GM19025 (cell line): ENCODE data around the gene GPR52.
"Not testable (repeated sequence)": the region's sequence is repeated elsewhere in the genome, so short reads cannot be mapped to it uniquely, and the experiment has no call there.

ENCODE experiments used
- ATAC-seq: cut with Tn5 transposase; IDR thresholded peaks from one replicate; pipeline ENCODE4 v1.9.1; 2021; ENCODE audit warnings: mild to moderate bottlenecking, low read depth, moderate library complexity; ENCODE audit not compliant: unreplicated experiment

The GPR52 gene, protein sequence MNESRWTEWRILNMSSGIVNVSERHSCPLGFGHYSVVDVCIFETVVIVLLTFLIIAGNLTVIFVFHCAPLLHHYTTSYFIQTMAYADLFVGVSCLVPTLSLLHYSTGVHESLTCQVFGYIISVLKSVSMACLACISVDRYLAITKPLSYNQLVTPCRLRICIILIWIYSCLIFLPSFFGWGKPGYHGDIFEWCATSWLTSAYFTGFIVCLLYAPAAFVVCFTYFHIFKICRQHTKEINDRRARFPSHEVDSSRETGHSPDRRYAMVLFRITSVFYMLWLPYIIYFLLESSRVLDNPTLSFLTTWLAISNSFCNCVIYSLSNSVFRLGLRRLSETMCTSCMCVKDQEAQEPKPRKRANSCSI

DNA sequence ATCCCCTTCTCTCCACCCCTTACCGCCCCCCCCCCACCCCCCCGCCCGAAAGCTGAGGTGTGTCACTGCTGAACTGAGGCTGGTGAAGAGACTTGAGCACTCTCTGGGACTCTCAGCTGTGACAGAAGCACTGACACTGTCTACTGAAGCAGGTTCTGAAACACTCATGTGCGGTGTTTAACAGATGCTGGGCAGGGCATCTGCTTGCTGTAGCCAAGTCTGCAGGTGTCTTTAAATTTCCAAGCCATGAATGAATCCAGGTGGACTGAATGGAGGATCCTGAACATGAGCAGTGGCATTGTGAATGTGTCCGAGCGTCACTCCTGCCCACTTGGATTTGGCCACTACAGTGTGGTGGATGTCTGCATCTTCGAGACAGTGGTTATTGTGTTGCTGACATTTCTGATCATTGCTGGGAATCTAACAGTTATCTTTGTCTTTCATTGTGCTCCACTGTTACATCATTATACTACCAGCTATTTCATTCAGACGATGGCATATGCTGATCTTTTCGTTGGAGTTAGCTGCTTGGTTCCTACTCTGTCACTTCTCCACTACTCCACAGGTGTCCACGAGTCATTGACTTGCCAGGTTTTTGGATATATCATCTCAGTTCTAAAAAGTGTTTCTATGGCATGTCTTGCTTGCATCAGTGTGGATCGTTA is at the start of gene GPR52:
GPR52 (plus strand) TSS at position 99 of the 665 bp plus-strand sequence; CDS start at position 247, 148 bp downstream.
- ATAC-seq, result no peak

GRCh38 chr1:174398246-174398645 is 49.5 kb upstream of the GPR52 start:
- peak; percentile 63 for ATAC-seq

DNA sequence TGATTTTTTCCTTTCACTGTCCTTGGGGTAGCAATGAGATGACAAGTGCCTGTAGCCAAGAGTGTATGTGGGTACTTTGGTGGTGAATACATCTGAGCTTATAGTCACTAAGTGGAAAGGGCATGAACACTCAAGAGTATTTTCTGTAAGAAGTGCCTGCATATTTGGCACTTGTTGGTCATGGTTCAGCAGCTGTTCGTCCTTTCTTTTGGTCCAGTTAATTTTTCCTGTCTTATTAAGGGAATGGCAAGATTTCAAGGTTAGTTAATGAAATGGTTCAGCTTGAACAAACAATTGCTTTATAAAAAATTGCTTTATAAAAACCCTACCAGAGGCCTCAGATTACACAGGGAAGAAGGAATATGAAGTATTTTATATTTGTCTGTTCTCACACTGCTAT is 48.6 kb upstream of the GPR52 start:
- no peak for ATAC-seq

DNA sequence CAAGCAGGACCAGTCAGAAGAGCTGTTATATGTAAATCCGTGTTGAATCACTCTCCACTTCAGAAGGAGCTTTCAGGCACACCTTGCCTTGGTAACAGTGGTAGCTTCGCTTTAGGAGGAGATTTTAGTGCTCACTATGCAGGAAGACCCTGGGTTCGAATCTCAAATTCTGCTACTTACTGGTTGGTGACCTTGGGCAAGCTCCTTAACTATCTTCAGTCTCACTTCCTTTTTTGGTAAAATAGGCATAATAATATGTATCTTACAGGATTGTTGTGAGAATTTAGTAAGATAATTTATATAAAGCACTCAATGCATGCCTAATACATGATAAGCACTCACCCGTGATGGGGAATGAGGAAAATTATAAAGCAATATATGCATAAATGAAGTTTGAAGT is 46.7 kb upstream of the GPR52 start:
- ATAC-seq, result no peak

GRCh38 chr1:174405219-174405618 is 42.5 kb upstream of the GPR52 start:
- ATAC-seq, result no peak

DNA sequence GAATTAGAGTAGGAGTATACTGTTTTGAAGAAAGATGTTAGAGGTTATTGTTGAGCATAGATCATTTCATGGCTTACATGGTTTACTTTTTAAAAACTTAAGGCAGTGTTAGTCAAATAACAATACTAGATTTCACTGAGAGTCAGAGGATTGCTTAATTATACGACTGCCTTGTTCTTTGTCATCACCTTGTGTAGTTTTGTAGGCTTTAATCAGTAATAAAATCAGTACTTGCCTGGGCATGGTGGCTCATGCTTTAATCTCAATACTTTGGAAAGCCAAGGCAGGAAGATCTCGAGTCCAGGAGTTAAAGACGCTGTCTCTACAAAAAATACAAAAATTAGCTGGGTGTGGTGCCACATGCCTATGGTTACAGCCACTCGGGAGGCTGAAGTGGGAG is 41.3 kb upstream of the GPR52 start:
- ATAC-seq, result no peak

- no peak for ATAC-seq
Observed at GRCh38 chr1:174407665-174408064, 40.1 kb upstream of the GPR52 start.

GRCh38 chr1:174408146-174408545 is 39.6 kb upstream of the GPR52 start:
- no peak for ATAC-seq

DNA sequence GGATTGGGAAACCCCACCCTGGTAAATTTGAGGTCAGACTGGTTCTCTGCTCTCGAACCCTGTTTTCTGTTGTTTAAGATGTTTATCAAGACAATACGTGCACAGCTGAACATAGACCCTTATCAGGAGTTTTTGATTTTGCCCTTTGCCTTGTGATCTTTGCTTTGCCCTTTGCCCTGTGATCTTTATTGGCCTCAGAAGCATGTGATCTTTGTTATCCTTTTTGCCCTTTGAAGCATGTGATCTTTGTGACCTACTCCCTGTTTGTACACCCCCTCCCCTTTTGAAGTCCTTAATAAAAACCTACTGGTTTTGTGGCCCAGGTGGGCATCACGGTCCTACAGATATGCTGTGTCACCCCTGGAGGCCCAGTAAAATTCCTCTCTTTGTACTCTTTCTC is 38.0 kb upstream of the GPR52 start:
- not testable (repeated sequence) for ATAC-seq

GRCh38 chr1:174413632-174414031 is 34.1 kb upstream of the GPR52 start:
- no peak for ATAC-seq

DNA sequence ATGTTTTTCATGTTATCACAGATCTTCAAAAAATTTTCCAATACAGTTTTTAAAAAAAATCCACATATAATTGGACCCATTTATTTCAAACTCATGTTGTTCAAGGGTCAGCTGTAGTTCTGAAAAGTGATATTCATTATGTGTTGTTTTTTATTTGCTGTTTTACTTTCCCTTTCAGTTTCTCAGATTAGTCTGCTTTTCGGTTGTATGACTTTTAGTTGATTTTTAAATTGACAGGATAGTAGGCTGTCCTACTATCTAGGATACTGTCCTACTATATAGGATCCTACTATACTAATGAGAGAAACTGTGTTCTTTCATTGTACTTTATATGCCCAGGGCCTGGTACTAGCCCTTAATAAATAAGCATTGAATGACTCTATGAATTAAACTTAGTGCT is 33.6 kb upstream of the GPR52 start:
- ATAC-seq, result no peak

DNA sequence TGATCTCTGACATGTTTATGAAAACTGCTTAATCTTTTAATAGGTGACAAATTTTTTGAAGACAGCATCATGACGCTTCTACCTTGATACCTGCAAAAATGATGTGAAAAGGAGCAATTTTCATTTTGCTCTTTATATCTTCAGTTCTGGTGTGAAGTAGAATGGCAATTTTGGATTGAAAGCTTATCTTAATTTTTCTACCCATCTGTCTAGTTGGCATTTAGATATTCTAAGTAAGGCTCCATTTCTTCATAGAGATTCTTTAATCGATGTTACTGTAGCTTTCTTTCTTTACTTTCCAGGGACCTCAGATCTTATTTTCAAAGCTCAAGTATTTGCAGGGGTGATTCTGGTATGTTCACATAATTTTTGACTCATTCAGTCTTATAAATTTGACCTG is 32.3 kb upstream of the GPR52 start:
- no peak for ATAC-seq

GRCh38 chr1:174417921-174418320 is 29.8 kb upstream of the GPR52 start:
- no peak for ATAC-seq

GRCh38 chr1:174425121-174425520 is 22.6 kb upstream of the GPR52 start:
- no peak for ATAC-seq

GRCh38 chr1:174426153-174426552 is 21.6 kb upstream of the GPR52 start:
- ATAC-seq, result no peak

DNA sequence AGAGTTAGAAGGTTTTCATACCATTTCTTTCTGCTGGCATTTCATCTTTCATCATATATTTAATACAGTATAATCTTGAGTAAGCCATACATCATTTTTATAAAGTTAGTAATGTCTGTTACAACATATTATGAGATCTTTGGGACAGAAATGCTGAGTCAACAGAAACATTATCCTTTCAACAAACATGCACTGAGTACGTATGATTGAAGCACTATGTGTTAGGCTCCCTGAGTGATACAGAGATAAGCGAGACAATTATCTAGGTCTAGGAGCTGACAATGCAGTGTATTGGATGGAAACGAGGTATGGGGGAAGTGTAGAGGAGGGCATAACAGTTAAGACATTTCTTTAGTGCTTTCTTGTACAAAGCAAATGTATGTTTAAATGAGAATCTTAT is 19.7 kb upstream of the GPR52 start:
- no peak for ATAC-seq

DNA sequence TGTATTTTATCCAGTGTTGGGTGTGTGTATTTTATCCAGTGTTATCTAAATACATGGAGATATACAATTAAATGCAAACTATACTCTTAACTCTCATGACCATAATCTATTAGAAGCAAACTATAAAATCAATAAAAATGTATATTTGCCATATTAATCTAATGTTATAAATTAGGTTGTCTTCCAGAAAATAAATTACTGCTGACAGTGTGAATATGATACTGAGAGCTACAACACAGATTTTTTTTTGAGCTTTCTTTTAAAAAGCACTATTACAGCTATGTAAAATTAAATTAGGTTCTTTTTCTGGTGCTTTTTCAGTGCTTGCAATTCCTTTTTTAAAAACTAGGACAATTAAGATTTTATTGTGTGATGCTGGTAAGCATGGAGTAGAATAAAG is 19.0 kb upstream of the GPR52 start:
- no peak for ATAC-seq

GRCh38 chr1:174433451-174433850 is 14.3 kb upstream of the GPR52 start:
- ATAC-seq, result no peak

GRCh38 chr1:174445351-174445750 is 2.4 kb upstream of the GPR52 start:
- ATAC-seq, result no peak

GRCh38 chr1:174445817-174446216 is 1.9 kb upstream of the GPR52 start:
- no peak for ATAC-seq

DNA sequence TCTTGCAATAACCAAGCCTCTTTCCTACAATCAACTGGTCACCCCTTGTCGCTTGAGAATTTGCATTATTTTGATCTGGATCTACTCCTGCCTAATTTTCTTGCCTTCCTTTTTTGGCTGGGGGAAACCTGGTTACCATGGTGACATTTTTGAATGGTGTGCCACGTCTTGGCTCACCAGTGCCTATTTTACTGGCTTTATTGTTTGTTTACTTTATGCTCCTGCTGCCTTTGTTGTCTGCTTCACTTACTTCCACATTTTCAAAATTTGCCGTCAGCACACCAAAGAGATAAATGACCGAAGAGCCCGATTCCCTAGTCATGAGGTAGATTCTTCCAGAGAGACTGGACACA is 743 bp downstream of the GPR52 start:
- ATAC-seq, result no peak

DNA sequence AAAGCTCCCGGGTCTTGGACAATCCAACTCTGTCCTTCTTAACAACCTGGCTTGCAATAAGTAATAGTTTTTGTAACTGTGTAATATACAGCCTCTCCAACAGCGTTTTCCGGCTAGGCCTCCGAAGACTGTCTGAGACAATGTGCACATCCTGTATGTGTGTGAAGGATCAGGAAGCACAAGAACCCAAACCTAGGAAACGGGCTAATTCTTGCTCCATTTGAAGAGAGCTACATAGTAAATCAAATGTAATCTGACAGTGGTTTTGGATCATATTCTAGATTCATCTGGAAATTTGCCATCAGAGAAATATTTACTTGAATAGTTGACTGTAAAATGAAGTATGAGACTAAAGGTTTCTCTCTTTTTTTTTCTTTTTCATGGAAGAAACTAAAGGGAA is 1.2 kb downstream of the GPR52 start:
- ATAC-seq, result no peak
